ENCODE results near the gene NLRP1. TPM values are rescaled to one million over a fixed set of nuclear protein-coding genes. Genes with fewer than 3 reads are reported as not detected.

NLRP1 gene
- total and polyA plus RNA-seq, 2 donors (not counting 3 experiments of a cell fraction or from before 2014, with no cell fraction given) = 43.8 to 53.9 TPM

GRCh38 chr17:5516060-5516792, 68.1 kb downstream of the NLRP1 start:
- FAIRE-seq (peak; percentile 60), DNase-seq (ENCODE audit: low read depth, low spot score) (peak; percentile 54)
- Histone ChIP-seq H3K36me3 (ENCODE audit: control insufficient read depth in 2 of 2, extremely low read depth in 1 of 2, insufficient read depth in 2 of 2, low read length in 2 of 2) (peaks cover 2 to 18% of the 10 kb centered on the region in 2 experiments), H3K9ac (replicated peaks; ENCODE audit: extremely low read depth, insufficient read depth, low read length) (no peak overlapping the region), H2AFZ (ENCODE audit: low read depth, low read length) (no peak overlapping the region), H3K79me2 (ENCODE audit: control insufficient read depth, insufficient read depth, low read length) (no peaks in the 10 kb centered on the region), H3K27ac (ENCODE audit: insufficient read depth, low read depth, low read length) (peak overlapping the region; percentile 68), H3K9me1 (replicated peaks; ENCODE audit: control insufficient read depth, extremely low read depth, insufficient read depth, low read length) (no peaks in the 10 kb centered on the region), H3K9me3 (replicated peaks; ENCODE audit: control insufficient read depth, insufficient read depth, low read length) (no peaks in the 10 kb centered on the region), H3K4me3 (replicated peaks in 1 of 3; ENCODE audit: insufficient read depth in 1 of 3, low read depth in 1 of 3, low read length in 3 of 3) (no peak overlapping the region), H3K27me3 (ENCODE audit: control insufficient read depth in 2 of 2, insufficient read depth in 2 of 2, low read length in 2 of 2) (no peaks in the 10 kb centered on the region), H3K4me2 (ENCODE audit: insufficient read depth, low read length) (no peak overlapping the region), H4K20me1 (replicated peaks; ENCODE audit: control insufficient read depth, extremely low read depth, insufficient read depth, low read length) (no peaks in the 10 kb centered on the region), H3K4me1 (ENCODE audit: control insufficient read depth, extremely low read depth, insufficient read depth, low read length) (peaks cover 8% of the 10 kb centered on the region)
- ChIA-PET POLR2A (no interaction called here), CTCF (interaction anchor here (0.9 to 1.8 kb wide), 4 partner anchors 11 to 41 kb away, joined by 3 to 7 read pairs (median 4); a partner anchor contains a TSS)
- intact Hi-C loops (cut with micrococcal nuclease) (no loop called here), dilution Hi-C loops (cut with MboI; ENCODE audit: extremely low pct_ligation_motif_present, low sequenced_read_pairs) (no loop called here)
- no TSS peak for BruUV-seq (replicated peaks)
- peak; percentile 58 for TF ChIP-seq POLR2AphosphoS5 (IDR thresholded peaks at IDR 0.05; ENCODE audit: insufficient read depth, low read depth, low read length)
- TF ChIP-seq GATA2 (IDR thresholded peaks at IDR 0.05; ENCODE audit: insufficient read depth, insufficient read length, low read depth, low read length) = peak; percentile 70
- no peak for TF ChIP-seq MAX (IDR thresholded peaks at IDR 0.05; ENCODE audit: insufficient read depth, insufficient read length)
- no peak for TF ChIP-seq CTCF (IDR thresholded peaks at IDR 0.05; ENCODE audit: extremely low read depth in 1 of 2, insufficient read depth in 1 of 2, low read depth in 1 of 2, low read length in 2 of 2)
- peak; percentile 88 for TF ChIP-seq FOS (IDR thresholded peaks at IDR 0.05; ENCODE audit: borderline replicate concordance, insufficient read depth, low read length)
- peak; percentile 69 for TF ChIP-seq JUN (IDR thresholded peaks at IDR 0.05; ENCODE audit: borderline replicate concordance, insufficient read depth, insufficient read length, low read depth)

Measured in endothelial cell of umbilical vein (primary cell).